ENCODE data around the gene F13A1. TPM values are rescaled to one million over a fixed set of nuclear protein-coding genes. Genes with fewer than 3 reads are reported as not detected.

The F13A1 gene
- total RNA-seq, 5 donors from 2014 or later (not counting 1 experiment from before 2014, with no cell fraction given): 0.18 to 4.8 (median 0.37) TPM; not detected in 1

DNA sequence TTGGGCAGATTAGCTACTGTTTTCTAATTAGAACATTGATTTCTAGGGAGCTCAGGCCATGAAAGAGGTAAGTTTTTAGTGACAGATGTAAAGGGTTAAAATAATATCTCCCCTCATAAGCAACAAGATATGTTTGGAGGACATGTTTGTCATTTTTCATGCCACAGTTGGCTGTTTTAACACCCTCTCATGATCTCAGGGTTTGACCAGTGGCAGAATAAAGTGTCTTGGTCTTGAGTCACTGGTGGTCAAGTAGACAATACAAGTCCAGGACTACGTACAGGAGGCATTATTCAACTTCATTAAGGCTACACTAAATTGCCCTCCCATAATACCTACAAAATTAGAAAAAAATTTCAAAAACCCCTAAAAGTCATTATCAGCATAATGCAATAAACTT, 92.6 kb downstream of the F13A1 start:
- WGBS (ENCODE audit: insufficient coverage): no CpG with 5 or more reads among the region's 1 CpG
- H3K36me3 ChIP-seq (ENCODE audit: control insufficient read depth in 2 of 2, extremely low read depth in 1 of 2, insufficient read depth in 1 of 2, low read length in 1 of 2): no peaks in the 10 kb centered on the region
- Mint-ChIP-seq H3K27ac (no peak overlapping the region), H3K4me1 (no peaks in the 10 kb centered on the region), H3K9me3 (peaks cover 0 to 4% (median 0%) of the 10 kb centered on the region in 3 donors), H3K27me3 (peaks cover 42 to 59% of the 10 kb centered on the region in 2 donors), H3K36me3 (no peaks in the 10 kb centered on the region), H3K4me3 (no peak overlapping the region)
- no peak for DNase-seq
- POLR2A ChIA-PET: no interaction called here
- H3K27me3 ChIP-seq (replicated peaks in 1 of 2; ENCODE audit: control insufficient read depth in 2 of 2, extremely low read depth in 1 of 2, insufficient read depth in 2 of 2, low read length in 1 of 2): peaks cover 0 to 12% of the 10 kb centered on the region in 2 experiments
- no peak overlapping the region for H3K27ac ChIP-seq (ENCODE audit: low read length)
- CTCF ChIA-PET: no interaction called here
- no peak for ATAC-seq (replicated peaks in 1 of 4)
- no peaks in the 10 kb centered on the region for H3K4me1 ChIP-seq (ENCODE audit: control insufficient read depth in 1 of 2, extremely low read depth in 1 of 2, insufficient read depth in 2 of 2, low read length in 2 of 2)
- H3K9me3 ChIP-seq: no peaks in the 10 kb centered on the region
- H3K4me3 ChIP-seq (ENCODE audit: control insufficient read depth in 1 of 2, extremely low read depth in 1 of 2, low read length in 1 of 2): no peak overlapping the region

GRCh38 chr6:6225885-6226529, 94.5 kb downstream of the F13A1 start:
- no peaks in the 10 kb centered on the region for H3K36me3 Mint-ChIP-seq
- DNase-seq (no peak), ATAC-seq (replicated peaks in 1 of 4) (no peak)
- CTCF ChIA-PET: no interaction called here
- Histone ChIP-seq H3K27me3 (replicated peaks in 1 of 2; ENCODE audit: control insufficient read depth in 2 of 2, extremely low read depth in 1 of 2, insufficient read depth in 2 of 2, low read length in 1 of 2) (peaks cover 0 to 12% of the 10 kb centered on the region in 2 experiments), H3K27ac (ENCODE audit: low read length) (no peak overlapping the region), H3K4me3 (ENCODE audit: control insufficient read depth in 1 of 2, extremely low read depth in 1 of 2, low read length in 1 of 2) (no peak overlapping the region), H3K4me1 (ENCODE audit: control insufficient read depth in 1 of 2, extremely low read depth in 1 of 2, insufficient read depth in 2 of 2, low read length in 2 of 2) (no peaks in the 10 kb centered on the region), H3K36me3 (ENCODE audit: control insufficient read depth in 2 of 2, extremely low read depth in 1 of 2, insufficient read depth in 1 of 2, low read length in 1 of 2) (no peaks in the 10 kb centered on the region), H3K9me3 (no peaks in the 10 kb centered on the region)
- WGBS (ENCODE audit: insufficient coverage): no CpG with 5 or more reads among the region's 2 CpGs
- POLR2A ChIA-PET: interaction anchor here in 1 of 2 donors (0.6 kb wide), 1 partner anchor 119 kb away, joined by 3 read pairs; no protein-coding TSS in a partner anchor
- no peaks in the 10 kb centered on the region for H3K4me1 Mint-ChIP-seq
- H3K9me3 Mint-ChIP-seq: peaks cover 0 to 4% (median 0%) of the 10 kb centered on the region in 3 donors
- H3K27me3 Mint-ChIP-seq: peaks cover 30 to 58% of the 10 kb centered on the region in 2 donors
- no peak overlapping the region for H3K4me3 Mint-ChIP-seq
- no peak overlapping the region for H3K27ac Mint-ChIP-seq

- peaks cover 0 to 4% (median 0%) of the 10 kb centered on the region in 3 donors for H3K9me3 Mint-ChIP-seq
- peaks cover 0 to 6% of the 10 kb centered on the region in 2 experiments for H3K27me3 ChIP-seq (replicated peaks in 1 of 2; ENCODE audit: control insufficient read depth in 2 of 2, extremely low read depth in 1 of 2, insufficient read depth in 2 of 2, low read length in 1 of 2)
- H3K27me3 Mint-ChIP-seq: peaks cover 21 to 56% of the 10 kb centered on the region in 2 donors
- no peaks in the 10 kb centered on the region for H3K36me3 Mint-ChIP-seq
- H3K27ac Mint-ChIP-seq: no peak overlapping the region
- ChIA-PET CTCF (no interaction called here), POLR2A (no interaction called here)
- H3K4me3 Mint-ChIP-seq: no peak overlapping the region
- DNase-seq (no peak), ATAC-seq (replicated peaks in 1 of 4) (no peak)
- H3K4me3 ChIP-seq (ENCODE audit: control insufficient read depth in 1 of 2, extremely low read depth in 1 of 2, low read length in 1 of 2): no peak overlapping the region
- H3K36me3 ChIP-seq (ENCODE audit: control insufficient read depth in 2 of 2, extremely low read depth in 1 of 2, insufficient read depth in 1 of 2, low read length in 1 of 2): no peaks in the 10 kb centered on the region
- H3K4me1 Mint-ChIP-seq: no peaks in the 10 kb centered on the region
- no peaks in the 10 kb centered on the region for H3K9me3 ChIP-seq
- 94% methylated on average over 5 of the region's 6 CpGs for WGBS (ENCODE audit: insufficient coverage)
- H3K4me1 ChIP-seq (ENCODE audit: control insufficient read depth in 1 of 2, extremely low read depth in 1 of 2, insufficient read depth in 2 of 2, low read length in 2 of 2): no peaks in the 10 kb centered on the region
- H3K27ac ChIP-seq (ENCODE audit: low read length): no peak overlapping the region
Measured at GRCh38 chr6:6224933-6225486, 95.5 kb downstream of the F13A1 start.

DNA sequence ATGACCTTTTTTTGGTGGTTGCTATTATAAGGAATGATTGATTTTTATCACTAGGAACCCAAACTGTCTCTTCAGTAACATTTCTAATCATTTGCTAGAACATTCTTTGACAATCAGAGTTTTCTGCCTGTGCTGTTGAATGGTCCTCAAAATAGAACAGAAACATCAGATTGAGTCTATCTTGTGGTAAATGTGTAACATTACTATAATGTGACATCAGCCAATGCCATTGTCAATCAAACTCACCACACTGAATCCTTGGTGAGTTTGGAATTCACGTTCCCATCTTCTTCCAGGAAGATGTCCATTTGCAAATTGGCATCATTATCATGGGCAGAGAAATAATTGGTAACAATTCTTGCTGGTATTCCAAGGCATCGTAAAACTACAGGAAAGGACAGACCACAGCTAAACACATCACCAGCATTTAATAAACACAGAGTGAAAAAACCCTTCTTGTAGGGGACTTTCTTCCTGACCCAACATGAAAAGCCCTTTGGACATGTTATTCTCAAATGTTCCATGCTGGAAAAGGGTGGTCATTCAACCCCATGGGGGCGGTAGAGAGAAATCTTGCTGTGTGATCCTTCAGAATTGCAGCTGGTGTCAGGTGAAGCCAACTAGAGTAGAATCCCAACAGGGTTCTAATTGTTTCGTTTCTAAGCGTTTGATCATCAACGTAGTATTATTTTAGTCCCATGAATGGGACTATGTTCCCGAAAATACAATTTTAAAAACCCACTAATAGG, 98.5 kb downstream of the F13A1 start:
- no peak overlapping the region for H3K4me3 ChIP-seq (ENCODE audit: control insufficient read depth in 1 of 2, extremely low read depth in 1 of 2, low read length in 1 of 2)
- Mint-ChIP-seq H3K36me3 (no peaks in the 10 kb centered on the region), H3K27ac (no peak overlapping the region), H3K4me1 (no peaks in the 10 kb centered on the region), H3K9me3 (peaks cover 0 to 4% (median 0%) of the 10 kb centered on the region in 3 donors), H3K27me3 (peaks cover 10 to 42% of the 10 kb centered on the region in 2 donors), H3K4me3 (no peak overlapping the region)
- ATAC-seq (replicated peaks in 1 of 4): no peak
- DNase-seq: no peak
- H3K4me1 ChIP-seq (ENCODE audit: control insufficient read depth in 1 of 2, extremely low read depth in 1 of 2, insufficient read depth in 2 of 2, low read length in 2 of 2): no peaks in the 10 kb centered on the region
- no peaks in the 10 kb centered on the region for H3K9me3 ChIP-seq
- 0% methylated on average over 1 of the region's 7 CpGs for WGBS (ENCODE audit: insufficient coverage)
- no peak overlapping the region for H3K27ac ChIP-seq (ENCODE audit: low read length)
- no peaks in the 10 kb centered on the region for H3K27me3 ChIP-seq (replicated peaks in 1 of 2; ENCODE audit: control insufficient read depth in 2 of 2, extremely low read depth in 1 of 2, insufficient read depth in 2 of 2, low read length in 1 of 2)
- POLR2A ChIA-PET: no interaction called here
- CTCF ChIA-PET: no interaction called here
- H3K36me3 ChIP-seq (ENCODE audit: control insufficient read depth in 2 of 2, extremely low read depth in 1 of 2, insufficient read depth in 1 of 2, low read length in 1 of 2): no peaks in the 10 kb centered on the region

GRCh38 chr6:6220718-6221117, 99.7 kb downstream of the F13A1 start:
- no peak for DNase-seq
- Histone ChIP-seq H3K4me1 (ENCODE audit: control insufficient read depth in 1 of 2, extremely low read depth in 1 of 2, insufficient read depth in 2 of 2, low read length in 2 of 2) (no peaks in the 10 kb centered on the region), H3K27me3 (replicated peaks in 1 of 2; ENCODE audit: control insufficient read depth in 2 of 2, extremely low read depth in 1 of 2, insufficient read depth in 2 of 2, low read length in 1 of 2) (no peaks in the 10 kb centered on the region), H3K27ac (ENCODE audit: low read length) (no peak overlapping the region), H3K36me3 (ENCODE audit: control insufficient read depth in 2 of 2, extremely low read depth in 1 of 2, insufficient read depth in 1 of 2, low read length in 1 of 2) (no peaks in the 10 kb centered on the region), H3K9me3 (no peaks in the 10 kb centered on the region), H3K4me3 (ENCODE audit: control insufficient read depth in 1 of 2, extremely low read depth in 1 of 2, low read length in 1 of 2) (no peak overlapping the region)
- ATAC-seq (replicated peaks in 1 of 4): no peak
- H3K4me3 Mint-ChIP-seq: no peak overlapping the region
- WGBS (ENCODE audit: insufficient coverage): 71% methylated on average over 2 of the region's 2 CpGs
- no peaks in the 10 kb centered on the region for H3K4me1 Mint-ChIP-seq
- H3K27ac Mint-ChIP-seq: no peak overlapping the region
- POLR2A ChIA-PET: no interaction called here
- no peaks in the 10 kb centered on the region for H3K9me3 Mint-ChIP-seq
- CTCF ChIA-PET: no interaction called here
- no peaks in the 10 kb centered on the region for H3K36me3 Mint-ChIP-seq
- peaks cover 3 to 33% of the 10 kb centered on the region in 2 donors for H3K27me3 Mint-ChIP-seq

GRCh38 chr6:6219716-6220115, 100.7 kb downstream of the F13A1 start:
- Mint-ChIP-seq H3K9me3 (no peaks in the 10 kb centered on the region), H3K4me3 (no peak overlapping the region), H3K27ac (no peak overlapping the region), H3K27me3 (peaks cover 1 to 30% of the 10 kb centered on the region in 2 donors), H3K4me1 (no peaks in the 10 kb centered on the region), H3K36me3 (no peaks in the 10 kb centered on the region)
- WGBS (ENCODE audit: insufficient coverage): 50% methylated on average over 2 of the region's 3 CpGs
- ChIA-PET CTCF (no interaction called here), POLR2A (no interaction called here)
- no peaks in the 10 kb centered on the region for H3K36me3 ChIP-seq (ENCODE audit: control insufficient read depth in 2 of 2, extremely low read depth in 1 of 2, insufficient read depth in 1 of 2, low read length in 1 of 2)
- H3K27me3 ChIP-seq (replicated peaks in 1 of 2; ENCODE audit: control insufficient read depth in 2 of 2, extremely low read depth in 1 of 2, insufficient read depth in 2 of 2, low read length in 1 of 2): no peaks in the 10 kb centered on the region
- ATAC-seq (replicated peaks in 1 of 4) (no peak), DNase-seq (no peak)
- no peaks in the 10 kb centered on the region for H3K9me3 ChIP-seq
- H3K27ac ChIP-seq (ENCODE audit: low read length): no peak overlapping the region
- H3K4me1 ChIP-seq (ENCODE audit: control insufficient read depth in 1 of 2, extremely low read depth in 1 of 2, insufficient read depth in 2 of 2, low read length in 2 of 2): no peaks in the 10 kb centered on the region
- H3K4me3 ChIP-seq (ENCODE audit: control insufficient read depth in 1 of 2, extremely low read depth in 1 of 2, low read length in 1 of 2): no peak overlapping the region

Measured in T-cell (primary cell).